ENCODE results near the gene HSP90AB1. TPM values are rescaled to one million over a fixed set of nuclear protein-coding genes. Genes with fewer than 3 reads are reported as not detected.

HSP90AB1 gene
- total and polyA plus RNA-seq, 9 of the 15 experiments (the other 6 are each of a cell fraction or from before 2014, with no cell fraction given): 1,780 to 3,358 (median 2,262) TPM

DNA sequence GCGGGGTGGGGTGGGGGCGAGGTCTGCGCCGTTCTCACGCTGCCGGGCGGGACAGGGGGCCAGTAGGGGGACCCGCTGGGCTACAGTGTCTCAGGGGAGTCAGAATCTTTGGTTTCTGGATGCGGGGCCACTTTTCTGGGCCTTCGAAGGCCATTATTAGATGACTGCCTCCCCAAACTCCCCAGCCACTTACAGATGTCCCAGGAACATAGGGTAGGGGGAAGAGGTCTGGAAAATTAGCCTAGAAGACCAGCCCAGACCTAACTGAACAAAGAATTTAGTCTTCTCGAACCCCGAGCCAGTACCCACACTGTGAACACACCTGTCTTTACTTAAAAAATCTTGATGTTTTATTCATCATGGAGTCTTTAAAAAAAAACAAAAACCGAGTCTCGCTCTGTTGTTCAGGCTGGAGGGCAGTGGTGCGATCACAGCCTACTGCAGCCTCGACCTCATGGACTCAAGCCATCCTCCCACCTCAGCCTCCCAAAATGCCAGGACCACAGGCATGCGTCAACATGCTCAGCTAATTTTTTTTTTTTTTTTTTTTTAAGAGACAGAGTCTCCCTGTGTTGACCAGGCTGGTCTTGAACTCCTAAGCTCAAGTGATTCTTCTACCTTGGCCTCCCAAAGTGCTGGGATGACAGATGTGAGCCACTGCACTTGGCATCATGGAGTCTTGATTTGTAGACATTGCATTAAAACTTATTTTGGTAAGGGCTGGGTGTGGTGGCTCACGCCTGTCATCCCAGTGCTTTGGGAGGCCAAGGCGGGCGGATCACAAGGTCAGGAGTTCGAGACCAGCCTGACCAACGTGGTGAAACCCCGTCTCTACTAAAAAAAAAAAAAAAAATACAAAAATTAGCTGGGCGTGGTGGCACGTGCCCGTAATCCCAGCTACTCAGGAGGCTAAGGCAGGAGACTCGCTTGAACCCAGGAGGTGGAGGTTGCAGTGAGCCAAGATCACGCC, 26.8 kb upstream of the HSP90AB1 start:
- intact Hi-C loops (cut with micrococcal nuclease) (loop anchor here (2.0 to 10.0 kb wide), 2 partner anchors 19 to 585 kb away; partner anchors contain the start of gene MAD2L1BP), in situ Hi-C loops (cut with MboI) (no loop called here)
- no peaks in the 10 kb centered on the region for H3K27me3 ChIP-seq (ENCODE audit: control insufficient read depth in 2 of 2, insufficient read depth in 2 of 2, low read length in 2 of 2)
- no TSS peak for BruUV-seq (replicated peaks)
- H2AFZ ChIP-seq (ENCODE audit: low read depth, low read length): peak overlapping the region; percentile 98
- TF ChIP-seq RCOR1 (IDR thresholded peaks at IDR 0.05; ENCODE audit: borderline replicate concordance in 1 of 2, low read depth in 2 of 2, low read length in 2 of 2) (peak in 1 of 2 experiments; percentile 2; a peak in 1 of 4 replicates), HLTF (IDR thresholded peaks at IDR 0.05) (0 out of 2 replicates have a peak, but pooled peaks have one; percentile 31), RBM39 (optimal IDR thresholded peaks at IDR 0.05; ENCODE audit: low read depth, low read length) (no peak), RBM25 (IDR thresholded peaks at IDR 0.05; ENCODE audit: low read depth, low read length, severe bottlenecking) (peak; percentile 22), ASH1L (IDR thresholded peaks at IDR 0.05; ENCODE audit: borderline replicate concordance, low read depth, partially characterized antibody) (no peak), SETDB1 (IDR thresholded peaks at IDR 0.05; ENCODE audit: low read length) (no peak), GABPA (tag; conservative IDR thresholded peaks at IDR 0.05; ENCODE audit: low read depth) (peak; percentile 6; the same call in 1 of the 2 replicates), SMARCA4 (IDR thresholded peaks at IDR 0.05) (no peak)
- TF ChIP-seq, protein P1, sequence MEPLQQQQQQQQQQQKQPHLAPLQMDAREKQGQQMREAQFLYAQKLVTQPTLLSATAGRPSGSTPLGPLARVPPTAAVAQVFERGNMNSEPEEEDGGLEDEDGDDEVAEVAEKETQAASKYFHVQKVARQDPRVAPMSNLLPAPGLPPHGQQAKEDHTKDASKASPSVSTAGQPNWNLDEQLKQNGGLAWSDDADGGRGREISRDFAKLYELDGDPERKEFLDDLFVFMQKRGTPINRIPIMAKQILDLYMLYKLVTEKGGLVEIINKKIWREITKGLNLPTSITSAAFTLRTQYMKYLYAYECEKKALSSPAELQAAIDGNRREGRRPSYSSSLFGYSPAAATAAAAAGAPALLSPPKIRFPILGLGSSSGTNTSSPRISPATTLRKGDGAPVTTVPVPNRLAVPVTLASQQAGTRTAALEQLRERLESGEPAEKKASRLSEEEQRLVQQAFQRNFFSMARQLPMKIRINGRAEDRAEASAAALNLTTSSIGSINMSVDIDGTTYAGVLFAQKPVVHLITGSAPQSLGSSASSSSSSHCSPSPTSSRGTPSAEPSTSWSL (CRISPR knock-in tag; IDR thresholded peaks at IDR 0.05; ENCODE audit: borderline replicate concordance): no peak
- no peaks in the 10 kb centered on the region for H3K36me3 ChIP-seq (ENCODE audit: control insufficient read depth, insufficient read depth, low read length)
- no peaks in the 10 kb centered on the region for H3K9me1 ChIP-seq (ENCODE audit: control insufficient read depth, insufficient read depth, low read length)
- DNase-seq (ENCODE audit: extremely low read depth in 1 of 4, low spot score in 3 of 4): no peak
- H4K20me1 ChIP-seq (replicated peaks; ENCODE audit: control insufficient read depth, insufficient read depth, low read length): no peaks in the 10 kb centered on the region
- H3K4me2 ChIP-seq (ENCODE audit: insufficient read depth, low read length): peak overlapping the region; percentile 79
- peak overlapping the region; percentile 53; the same call in 2 of the 3 replicates for H3K27ac ChIP-seq (ENCODE audit: extremely low read depth, low read depth, low read length)
- FAIRE-seq: peak; percentile 32
- WGBS (ENCODE audit: insufficient coverage, low coverage, missing lambda C conversion rate): 55% methylated on average over 23 of the region's 28 CpGs
- POLR2A ChIA-PET: interaction anchor here (0.6 to 6.8 kb wide), 15 partner anchors 8 to 590 kb away, joined by 3 to 52 read pairs (median 4); partner anchors contain the start of genes HSP90AB1 and SLC35B2
- H3K9me3 ChIP-seq (replicated peaks; ENCODE audit: control insufficient read depth, insufficient read depth, low read depth, low read length): no peaks in the 10 kb centered on the region
- peaks cover 21% of the 10 kb centered on the region for H3K79me2 ChIP-seq (ENCODE audit: control insufficient read depth, insufficient read depth, low read length)
- peak overlapping the region; percentile 48 for H3K4me3 ChIP-seq
- CTCF ChIA-PET (ENCODE audit: low intra/inter-chr PET ratio): no interaction called here
- ATAC-seq: peak; percentile 16; the same call in 2 of the 3 replicates
- peaks cover 62 to 75% of the 10 kb centered on the region in 2 experiments for H3K4me1 ChIP-seq (replicated peaks in 1 of 2; ENCODE audit: control insufficient read depth in 2 of 2, insufficient read depth in 2 of 2, low read length in 2 of 2)
- H3K9ac ChIP-seq (ENCODE audit: insufficient read depth in 1 of 2, low read depth in 2 of 2, low read length in 2 of 2): peak overlapping the region; percentile 40 to 92; a peak in 2 of 4 replicates

Data from K562 (cell line).